ENCODE data around the gene TNS1.

Gene TNS1

DNA sequence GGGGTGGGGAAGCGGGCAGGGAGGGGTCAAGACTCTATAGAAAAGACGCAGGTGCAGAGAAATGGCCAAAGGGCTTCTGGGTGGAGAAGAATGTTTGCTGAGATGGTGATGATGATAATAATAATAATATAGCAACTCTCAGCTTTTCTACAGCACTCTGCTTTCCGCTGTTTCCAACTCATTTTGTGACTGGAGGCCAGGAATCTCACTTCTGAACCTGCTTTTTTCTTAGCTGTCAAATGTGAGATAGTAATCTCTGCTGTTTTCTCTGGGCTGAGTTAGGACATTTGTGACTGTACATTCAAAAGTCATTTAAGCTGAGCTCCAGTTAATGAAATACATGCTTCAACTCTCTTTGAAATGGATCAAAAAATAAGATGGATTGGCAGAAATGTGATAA, 58.4 kb downstream of the TNS1 start:
- no peaks in the 10 kb centered on the region for H3K9me3 ChIP-seq (ENCODE audit: control insufficient read depth, low read length)
- no peak overlapping the region for H3K4me3 ChIP-seq (ENCODE audit: insufficient read depth, low read depth, low read length, poor library complexity, severe bottlenecking)
- DNase-seq = no peak
- no peaks in the 10 kb centered on the region for H3K4me1 ChIP-seq (ENCODE audit: control insufficient read depth, insufficient read depth, low read length, poor library complexity, severe bottlenecking)
- no peak overlapping the region for H3K27ac ChIP-seq (ENCODE audit: insufficient read depth, low read length, poor library complexity, severe bottlenecking)
- peaks cover 9% of the 10 kb centered on the region for H3K27me3 ChIP-seq (replicated peaks; ENCODE audit: control insufficient read depth, insufficient read depth, low read length, poor library complexity, severe bottlenecking)
- no peaks in the 10 kb centered on the region for H3K36me3 ChIP-seq (ENCODE audit: control insufficient read depth, insufficient read depth, low read length)

DNA sequence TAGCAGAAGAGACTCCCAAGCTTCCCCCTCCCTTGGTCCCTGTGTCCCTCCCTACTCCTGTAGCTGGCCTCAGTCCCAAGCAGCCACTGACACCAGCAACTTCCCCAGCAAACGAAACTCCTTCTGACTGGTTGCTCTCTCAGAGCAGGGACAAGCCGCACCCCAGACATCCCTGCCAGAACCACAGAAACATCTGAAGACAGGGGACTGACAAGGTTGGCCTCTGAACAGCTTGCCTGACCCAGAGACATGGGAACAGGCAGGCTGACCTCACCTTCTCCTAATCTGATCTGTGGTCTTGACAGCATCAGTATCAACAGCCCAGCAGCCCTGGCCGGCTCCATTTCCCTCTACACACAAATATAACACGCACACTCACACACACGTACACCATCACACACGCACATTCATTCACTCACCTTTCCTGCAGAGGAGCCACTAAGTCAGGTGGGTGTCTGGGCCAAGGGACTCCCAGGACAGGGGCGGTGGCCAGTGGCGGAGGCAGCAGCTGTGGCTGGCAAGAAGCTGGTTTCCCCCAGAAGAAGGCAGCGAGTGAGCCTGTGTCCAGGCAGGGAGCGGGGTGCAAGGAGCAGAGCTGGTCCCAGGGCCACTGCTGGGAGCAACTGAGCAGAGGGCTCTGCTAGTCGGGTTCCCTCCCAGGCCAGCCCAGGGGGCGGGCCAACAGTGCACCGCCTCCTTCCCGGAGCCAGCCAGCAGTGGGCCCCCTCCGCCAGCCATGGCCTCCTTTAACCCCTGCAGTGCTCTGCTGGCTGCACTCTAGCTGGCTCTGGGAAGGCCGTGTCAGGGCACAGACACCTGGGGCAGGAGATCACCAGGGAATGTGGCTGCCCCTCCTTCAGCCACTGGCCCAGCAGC, 59.1 kb downstream of the TNS1 start:
- no peak overlapping the region for H3K27ac ChIP-seq (ENCODE audit: insufficient read depth, low read length, poor library complexity, severe bottlenecking)
- no peak for DNase-seq

DNA sequence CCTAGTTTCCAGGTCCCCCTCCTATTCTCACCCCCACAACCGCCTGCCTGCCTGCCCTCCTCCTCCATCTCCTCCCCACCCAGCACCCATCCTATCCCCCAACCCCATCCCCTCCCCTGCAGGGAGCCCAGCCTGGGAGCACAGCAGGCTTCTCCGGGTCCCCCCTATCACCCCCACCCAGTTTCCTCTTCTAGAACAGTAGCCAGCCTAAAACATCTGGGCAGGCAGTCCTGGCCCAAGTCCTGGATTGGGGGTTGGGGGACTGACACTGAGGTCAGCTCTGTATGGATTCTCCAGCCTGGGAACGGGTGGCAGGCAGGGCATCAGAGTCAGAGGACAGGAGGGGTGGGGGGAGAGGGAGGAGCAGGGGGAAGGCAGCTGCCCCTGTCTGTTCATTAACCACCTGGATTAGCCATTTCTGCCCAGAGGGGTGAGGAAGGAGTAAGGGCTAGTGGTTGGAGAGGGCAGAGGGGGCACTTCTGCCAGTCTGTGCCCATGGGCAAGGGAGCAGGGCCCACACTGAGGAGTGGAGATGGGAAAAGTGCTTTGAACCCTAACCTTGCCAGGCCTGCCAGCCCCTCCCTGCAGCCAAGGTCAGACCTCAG, 60.0 kb downstream of the TNS1 start:
- Histone ChIP-seq H3K4me3 (ENCODE audit: insufficient read depth, low read depth, low read length, poor library complexity, severe bottlenecking) (no peak overlapping the region), H3K9me3 (ENCODE audit: control insufficient read depth, low read length) (no peaks in the 10 kb centered on the region), H3K36me3 (ENCODE audit: control insufficient read depth, insufficient read depth, low read length) (no peaks in the 10 kb centered on the region), H3K27me3 (replicated peaks; ENCODE audit: control insufficient read depth, insufficient read depth, low read length, poor library complexity, severe bottlenecking) (peaks cover 9% of the 10 kb centered on the region), H3K27ac (ENCODE audit: insufficient read depth, low read length, poor library complexity, severe bottlenecking) (no peak overlapping the region), H3K4me1 (ENCODE audit: control insufficient read depth, insufficient read depth, low read length, poor library complexity, severe bottlenecking) (no peaks in the 10 kb centered on the region)
- no peak for DNase-seq

More for the DNA sequence above, 59.1 kb downstream of the TNS1 start:
- H3K9me3 ChIP-seq (ENCODE audit: control insufficient read depth, low read length) = no peaks in the 10 kb centered on the region
- no peaks in the 10 kb centered on the region for H3K4me1 ChIP-seq (ENCODE audit: control insufficient read depth, insufficient read depth, low read length, poor library complexity, severe bottlenecking)
- H3K36me3 ChIP-seq (ENCODE audit: control insufficient read depth, insufficient read depth, low read length) = no peaks in the 10 kb centered on the region
- peaks cover 9% of the 10 kb centered on the region for H3K27me3 ChIP-seq (replicated peaks; ENCODE audit: control insufficient read depth, insufficient read depth, low read length, poor library complexity, severe bottlenecking)
- H3K4me3 ChIP-seq (ENCODE audit: insufficient read depth, low read depth, low read length, poor library complexity, severe bottlenecking) = no peak overlapping the region

DNA sequence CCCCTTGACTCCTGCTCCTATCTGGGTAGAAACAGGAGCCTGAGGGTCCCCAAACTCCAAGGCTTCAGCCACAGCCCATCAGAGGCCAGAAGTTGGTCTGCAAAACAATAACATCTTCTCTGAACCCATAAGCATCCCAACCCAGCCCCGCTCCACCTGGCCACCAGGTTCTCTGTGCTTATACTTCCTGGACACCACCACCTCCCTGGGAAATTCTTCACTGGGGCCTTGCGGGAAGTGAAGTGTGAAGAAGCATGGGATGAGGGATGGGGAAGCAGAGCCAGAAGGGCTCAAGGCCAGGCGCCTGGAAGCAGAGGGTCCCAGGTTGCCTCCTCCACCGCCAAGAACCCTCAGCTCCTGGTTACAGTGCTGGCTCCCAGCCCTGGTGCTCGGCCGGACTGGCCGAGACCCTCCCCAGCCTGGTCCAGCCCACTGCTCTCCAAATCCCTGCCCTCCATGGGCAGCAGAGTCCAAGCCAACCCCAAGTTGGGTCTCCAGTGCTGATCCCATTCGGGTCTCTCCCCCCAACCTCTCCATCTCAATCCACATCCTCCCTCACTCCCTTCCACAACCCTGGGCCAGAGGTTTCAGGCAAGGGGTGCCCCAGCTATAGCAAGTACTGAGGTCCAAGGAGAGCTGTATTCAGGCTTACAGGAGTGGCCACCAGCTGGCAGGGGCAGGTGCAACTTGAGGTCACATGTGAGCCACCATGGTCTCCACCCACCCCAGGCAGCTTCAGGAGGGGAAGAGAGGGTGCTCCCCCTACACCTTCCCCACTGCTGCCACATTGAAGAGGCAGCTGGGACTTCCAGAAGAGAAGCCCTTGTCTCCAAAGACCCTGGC, 60.7 kb downstream of the TNS1 start:
- no peak overlapping the region for H3K4me3 ChIP-seq (ENCODE audit: insufficient read depth, low read depth, low read length, poor library complexity, severe bottlenecking)
- H3K9me3 ChIP-seq (ENCODE audit: control insufficient read depth, low read length) = no peaks in the 10 kb centered on the region
- no peak for DNase-seq
- H3K27me3 ChIP-seq (replicated peaks; ENCODE audit: control insufficient read depth, insufficient read depth, low read length, poor library complexity, severe bottlenecking) = peaks cover 9% of the 10 kb centered on the region
- no peaks in the 10 kb centered on the region for H3K4me1 ChIP-seq (ENCODE audit: control insufficient read depth, insufficient read depth, low read length, poor library complexity, severe bottlenecking)
- H3K27ac ChIP-seq (ENCODE audit: insufficient read depth, low read length, poor library complexity, severe bottlenecking) = no peak overlapping the region
- no peaks in the 10 kb centered on the region for H3K36me3 ChIP-seq (ENCODE audit: control insufficient read depth, insufficient read depth, low read length)

DNA sequence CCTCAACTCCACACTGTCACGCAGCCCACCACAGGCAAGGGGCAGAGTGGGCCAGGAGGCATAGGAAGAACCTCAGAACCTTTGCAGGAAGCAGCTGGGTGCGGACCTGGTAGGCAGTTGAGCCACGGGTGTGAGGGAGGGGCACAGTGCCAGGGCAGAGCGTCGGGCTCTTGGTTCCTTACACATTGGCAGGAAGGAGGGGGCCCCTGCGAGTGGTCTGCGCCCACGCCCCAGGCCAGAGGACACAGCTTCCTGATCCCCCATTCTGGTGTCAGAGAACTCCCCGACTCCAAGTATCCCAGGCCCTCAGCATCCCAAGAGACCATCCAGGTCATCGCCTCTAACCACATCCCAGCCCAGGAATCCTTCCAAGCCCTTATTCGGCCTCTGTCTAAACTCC, 61.5 kb downstream of the TNS1 start:
- H3K4me1 ChIP-seq (ENCODE audit: control insufficient read depth, insufficient read depth, low read length, poor library complexity, severe bottlenecking) = no peaks in the 10 kb centered on the region

GRCh38 chr2:217940261-217941220, 62.3 kb downstream of the TNS1 start:
- H3K4me1 ChIP-seq (ENCODE audit: control insufficient read depth, insufficient read depth, low read length, poor library complexity, severe bottlenecking) = no peaks in the 10 kb centered on the region

More for the DNA sequence above, 61.5 kb downstream of the TNS1 start:
- no peak for DNase-seq
- H3K9me3 ChIP-seq (ENCODE audit: control insufficient read depth, low read length) = no peaks in the 10 kb centered on the region
- no peaks in the 10 kb centered on the region for H3K36me3 ChIP-seq (ENCODE audit: control insufficient read depth, insufficient read depth, low read length)
- peaks cover 9% of the 10 kb centered on the region for H3K27me3 ChIP-seq (replicated peaks; ENCODE audit: control insufficient read depth, insufficient read depth, low read length, poor library complexity, severe bottlenecking)
- H3K4me3 ChIP-seq (ENCODE audit: insufficient read depth, low read depth, low read length, poor library complexity, severe bottlenecking) = no peak overlapping the region
- no peak overlapping the region for H3K27ac ChIP-seq (ENCODE audit: insufficient read depth, low read length, poor library complexity, severe bottlenecking)

DNA sequence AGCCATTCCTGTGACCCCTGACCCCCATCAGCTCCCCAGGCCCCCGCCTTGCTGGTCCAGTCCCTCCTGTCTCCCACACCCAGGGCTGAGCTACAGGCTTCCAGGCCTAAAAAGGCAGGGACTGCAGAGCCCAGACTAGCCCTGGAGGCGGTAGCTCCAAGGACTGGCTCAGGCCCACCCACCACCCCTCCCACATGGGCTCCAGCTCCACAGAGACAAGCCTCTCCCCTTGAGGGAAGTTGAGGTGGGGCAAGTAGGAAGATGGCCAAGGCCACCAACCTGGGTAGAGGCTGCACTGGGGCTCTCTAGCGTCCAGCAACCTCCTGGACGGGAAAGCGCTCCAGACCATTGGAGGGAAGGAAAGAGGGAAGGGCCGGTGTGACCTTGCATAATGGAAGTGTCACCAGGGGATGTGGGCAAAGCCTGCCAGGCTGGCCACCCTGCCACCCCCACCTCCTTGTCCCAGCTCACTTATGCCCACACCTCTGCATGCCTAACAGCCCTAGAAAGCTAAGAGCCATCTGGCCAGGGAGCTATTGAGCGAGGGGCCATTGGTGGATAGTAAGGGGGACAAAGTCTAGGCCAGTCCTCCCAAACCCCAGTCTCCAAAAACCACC, 63.1 kb downstream of the TNS1 start:
- no peaks in the 10 kb centered on the region for H3K9me3 ChIP-seq (ENCODE audit: control insufficient read depth, low read length)
- no peak for DNase-seq
- H3K4me3 ChIP-seq (ENCODE audit: insufficient read depth, low read depth, low read length, poor library complexity, severe bottlenecking) = no peak overlapping the region
- H3K4me1 ChIP-seq (ENCODE audit: control insufficient read depth, insufficient read depth, low read length, poor library complexity, severe bottlenecking) = no peaks in the 10 kb centered on the region
- peaks cover 9% of the 10 kb centered on the region for H3K27me3 ChIP-seq (replicated peaks; ENCODE audit: control insufficient read depth, insufficient read depth, low read length, poor library complexity, severe bottlenecking)
- no peaks in the 10 kb centered on the region for H3K36me3 ChIP-seq (ENCODE audit: control insufficient read depth, insufficient read depth, low read length)
- no peak overlapping the region for H3K27ac ChIP-seq (ENCODE audit: insufficient read depth, low read length, poor library complexity, severe bottlenecking)

More at GRCh38 chr2:217940261-217941220, 62.3 kb downstream of the TNS1 start:
- no peak overlapping the region for H3K4me3 ChIP-seq (ENCODE audit: insufficient read depth, low read depth, low read length, poor library complexity, severe bottlenecking)
- H3K27ac ChIP-seq (ENCODE audit: insufficient read depth, low read length, poor library complexity, severe bottlenecking) = no peak overlapping the region
- DNase-seq = no peak
- H3K27me3 ChIP-seq (replicated peaks; ENCODE audit: control insufficient read depth, insufficient read depth, low read length, poor library complexity, severe bottlenecking) = peaks cover 9% of the 10 kb centered on the region
- H3K36me3 ChIP-seq (ENCODE audit: control insufficient read depth, insufficient read depth, low read length) = no peaks in the 10 kb centered on the region
- H3K9me3 ChIP-seq (ENCODE audit: control insufficient read depth, low read length) = no peaks in the 10 kb centered on the region

DNA sequence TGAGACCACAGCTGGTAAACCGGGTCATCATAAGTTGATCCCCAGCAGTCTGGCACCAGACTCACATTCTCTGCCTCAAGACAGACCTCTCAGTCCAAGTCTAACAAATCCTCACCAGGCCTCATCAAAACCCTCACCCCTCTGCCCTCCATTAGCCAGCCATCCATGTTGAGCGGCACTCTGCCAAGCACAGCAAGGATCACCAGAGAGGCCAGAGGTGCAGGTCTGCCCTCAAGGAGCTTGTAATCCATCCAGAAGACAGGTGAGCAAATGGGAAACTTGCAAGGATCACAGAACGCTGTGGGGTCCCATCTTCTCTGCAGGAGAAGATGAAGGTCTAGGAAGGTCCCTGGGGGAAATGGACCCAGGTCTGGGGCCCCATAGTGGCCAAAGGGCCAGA, 63.6 kb downstream of the TNS1 start:
- DNase-seq = no peak
- no peak overlapping the region for H3K27ac ChIP-seq (ENCODE audit: insufficient read depth, low read length, poor library complexity, severe bottlenecking)
- H3K36me3 ChIP-seq (ENCODE audit: control insufficient read depth, insufficient read depth, low read length) = no peaks in the 10 kb centered on the region
- H3K27me3 ChIP-seq (replicated peaks; ENCODE audit: control insufficient read depth, insufficient read depth, low read length, poor library complexity, severe bottlenecking) = peaks cover 9% of the 10 kb centered on the region
- no peak overlapping the region for H3K4me3 ChIP-seq (ENCODE audit: insufficient read depth, low read depth, low read length, poor library complexity, severe bottlenecking)
- no peaks in the 10 kb centered on the region for H3K4me1 ChIP-seq (ENCODE audit: control insufficient read depth, insufficient read depth, low read length, poor library complexity, severe bottlenecking)
- H3K9me3 ChIP-seq (ENCODE audit: control insufficient read depth, low read length) = no peaks in the 10 kb centered on the region

- H3K36me3 ChIP-seq (ENCODE audit: control insufficient read depth, insufficient read depth, low read length) = no peaks in the 10 kb centered on the region
Measured at GRCh38 chr2:217938036-217938435, 64.8 kb downstream of the TNS1 start.

More at GRCh38 chr2:217938036-217938435, 64.8 kb downstream of the TNS1 start:
- Histone ChIP-seq H3K27ac (ENCODE audit: insufficient read depth, low read length, poor library complexity, severe bottlenecking) (no peak overlapping the region), H3K4me3 (ENCODE audit: insufficient read depth, low read depth, low read length, poor library complexity, severe bottlenecking) (no peak overlapping the region), H3K4me1 (ENCODE audit: control insufficient read depth, insufficient read depth, low read length, poor library complexity, severe bottlenecking) (no peaks in the 10 kb centered on the region), H3K9me3 (ENCODE audit: control insufficient read depth, low read length) (no peaks in the 10 kb centered on the region), H3K27me3 (replicated peaks; ENCODE audit: control insufficient read depth, insufficient read depth, low read length, poor library complexity, severe bottlenecking) (peaks cover 9% of the 10 kb centered on the region)
- DNase-seq = no peak

Measured in effector memory CD4-positive, alpha-beta T cell (primary cell).